HG03196 (cell line): Measurements from ENCODE around the gene SNORC.
"Not testable (repeated sequence)": the region's sequence is repeated elsewhere in the genome, so short reads cannot be mapped to it uniquely, and the experiment has no call there.

Experiments used
- ATAC-seq: cut with Tn5 transposase; IDR thresholded peaks from one replicate; pipeline ENCODE4 v1.9.1; 2021; ENCODE audit not compliant: unreplicated experiment

Gene SNORC

DNA sequence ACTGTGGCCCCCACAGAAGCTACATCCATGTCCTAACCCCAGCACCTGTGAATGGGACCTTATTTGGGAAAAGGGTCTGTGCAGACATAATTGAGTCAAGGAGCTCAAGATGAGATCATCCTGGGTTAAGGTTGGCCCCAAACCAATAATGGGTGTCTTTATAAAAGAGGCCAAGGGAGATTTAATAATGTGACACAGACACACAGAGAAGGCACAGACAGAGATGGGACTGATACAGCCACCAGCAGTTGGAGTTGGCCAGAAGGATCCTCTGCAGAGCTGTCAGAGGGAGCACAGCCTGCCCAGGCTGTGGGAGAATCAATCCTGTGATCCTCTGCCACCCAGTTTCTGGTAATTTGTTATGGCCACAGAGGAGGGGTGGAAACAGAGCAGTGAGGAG is 26.0 kb downstream of the SNORC start:
- ATAC-seq, result no peak

DNA sequence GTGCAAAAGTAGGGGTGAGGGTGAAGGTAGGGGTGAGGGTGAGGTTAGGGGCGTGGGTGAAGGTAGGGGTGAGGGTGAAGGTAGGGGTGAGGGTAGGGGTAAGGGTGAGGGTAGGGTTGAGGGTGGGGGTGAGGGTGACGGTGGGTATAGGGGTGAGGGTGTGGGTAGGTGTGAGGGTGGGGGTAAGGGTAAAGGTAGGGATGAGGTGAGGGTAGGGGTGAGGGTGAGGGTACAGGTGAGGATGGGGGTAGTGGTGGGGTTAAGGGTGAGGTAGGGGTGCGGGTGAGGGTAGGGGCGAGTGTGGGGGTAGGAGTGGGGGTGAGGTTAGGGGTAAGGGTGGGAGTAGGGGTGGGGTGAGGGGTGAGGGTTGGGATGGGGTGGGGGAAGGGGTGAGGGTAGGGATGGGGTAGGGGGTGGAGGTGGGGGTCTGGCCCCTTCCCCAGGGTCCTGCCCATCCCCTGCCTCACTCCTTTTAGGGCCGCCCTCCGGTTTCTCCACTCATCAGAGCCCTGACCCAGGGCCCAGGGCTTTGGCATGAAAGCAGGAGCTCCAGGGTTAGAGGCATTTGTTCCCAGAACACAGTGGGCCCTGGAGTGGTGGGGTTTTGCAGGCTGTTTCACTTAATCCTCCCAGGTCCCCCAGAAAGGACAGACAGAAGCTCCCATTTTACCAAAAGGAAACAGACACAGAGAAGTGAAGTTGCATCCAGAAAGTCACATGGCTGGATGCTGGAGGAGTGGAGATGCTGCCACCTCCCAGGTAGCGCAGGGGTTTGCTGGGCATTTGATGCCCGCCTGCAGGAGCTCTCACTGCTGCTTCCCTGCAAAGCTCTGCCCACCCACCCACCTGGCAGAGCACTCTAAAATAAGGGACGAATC is 26.9 kb downstream of the SNORC start:
- no peak for ATAC-seq

DNA sequence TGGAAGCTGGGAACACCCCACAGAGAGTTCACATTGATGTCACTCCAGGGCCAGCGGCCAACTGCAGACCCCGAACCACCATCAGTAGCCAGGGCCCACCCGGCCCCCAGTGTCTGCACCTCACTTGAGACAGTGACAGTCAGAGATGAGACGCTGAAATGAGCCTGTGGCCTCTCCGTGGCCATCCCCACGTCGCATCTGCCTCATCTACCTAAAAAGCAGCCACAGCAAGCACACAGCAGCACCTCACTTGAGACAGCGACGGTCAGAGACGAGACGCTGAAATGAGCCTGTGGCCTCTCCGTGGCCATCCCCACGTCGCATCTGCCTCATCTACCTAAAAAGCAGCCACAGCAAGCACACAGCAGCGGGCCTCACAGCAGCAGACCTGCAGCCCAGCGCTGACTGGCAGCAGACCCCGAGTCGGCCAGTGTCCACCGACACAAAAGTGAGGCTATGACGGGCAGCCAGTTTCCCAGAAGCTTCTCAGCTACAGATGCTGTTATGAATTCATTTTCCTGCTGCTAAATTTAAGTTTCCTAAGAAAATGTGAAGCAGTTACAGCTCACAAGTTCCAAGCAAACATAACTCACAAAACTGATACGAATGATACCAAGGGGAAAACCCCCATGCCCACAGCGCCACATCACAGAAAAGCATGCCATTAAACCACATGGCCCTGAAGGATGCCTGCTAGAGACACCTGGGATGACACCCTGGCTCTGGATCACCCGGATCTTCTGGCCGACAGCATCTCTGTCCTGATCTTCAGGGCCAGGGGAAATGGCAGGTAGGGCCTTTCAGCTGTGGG is 27.7 kb downstream of the SNORC start:
- no peak for ATAC-seq

DNA sequence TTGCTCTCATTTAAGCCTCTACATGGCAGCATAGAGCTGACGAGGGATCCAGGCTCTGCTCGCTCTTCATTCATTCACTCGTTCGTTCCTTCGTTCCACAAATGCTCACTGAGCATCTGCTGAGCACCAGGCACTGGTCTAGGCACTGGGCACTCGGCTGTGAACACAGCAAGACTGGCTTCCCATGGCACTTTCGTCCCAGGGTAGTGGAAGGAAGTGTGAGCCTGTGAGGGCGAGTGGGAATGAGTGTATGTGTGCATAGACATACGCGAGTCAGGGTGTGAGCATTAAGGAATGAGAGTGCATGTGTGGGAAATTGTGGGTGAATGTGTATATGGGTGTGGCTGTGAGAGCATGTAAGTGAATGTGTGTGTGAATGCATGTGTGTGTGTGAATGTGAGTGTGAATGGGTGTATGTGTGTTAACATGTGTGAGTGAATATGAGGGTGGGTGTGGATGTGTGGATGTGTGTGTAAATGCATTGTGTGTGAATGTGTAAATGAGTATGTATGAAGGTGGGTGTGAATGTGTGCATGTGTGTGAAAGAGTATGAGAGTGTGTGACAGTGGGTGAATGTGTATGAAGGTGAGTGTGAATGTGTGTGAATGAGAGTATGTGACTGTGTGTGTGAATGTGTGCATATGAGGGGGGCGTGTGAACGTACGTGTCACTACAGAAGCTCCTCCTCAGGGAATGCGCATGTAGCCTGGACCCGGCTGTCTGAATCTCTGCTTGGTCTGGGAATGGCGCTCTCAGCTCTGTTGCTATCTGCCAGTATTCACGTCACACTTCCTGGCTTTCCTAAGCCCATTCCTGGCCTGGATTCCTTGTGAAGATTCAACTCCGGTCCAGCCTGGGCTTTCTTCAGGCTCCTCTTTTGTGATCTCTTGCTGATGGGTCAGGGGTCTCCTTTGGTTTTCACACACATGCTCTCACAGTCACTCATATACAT is 28.8 kb downstream of the SNORC start:
- ATAC-seq, result no peak

DNA sequence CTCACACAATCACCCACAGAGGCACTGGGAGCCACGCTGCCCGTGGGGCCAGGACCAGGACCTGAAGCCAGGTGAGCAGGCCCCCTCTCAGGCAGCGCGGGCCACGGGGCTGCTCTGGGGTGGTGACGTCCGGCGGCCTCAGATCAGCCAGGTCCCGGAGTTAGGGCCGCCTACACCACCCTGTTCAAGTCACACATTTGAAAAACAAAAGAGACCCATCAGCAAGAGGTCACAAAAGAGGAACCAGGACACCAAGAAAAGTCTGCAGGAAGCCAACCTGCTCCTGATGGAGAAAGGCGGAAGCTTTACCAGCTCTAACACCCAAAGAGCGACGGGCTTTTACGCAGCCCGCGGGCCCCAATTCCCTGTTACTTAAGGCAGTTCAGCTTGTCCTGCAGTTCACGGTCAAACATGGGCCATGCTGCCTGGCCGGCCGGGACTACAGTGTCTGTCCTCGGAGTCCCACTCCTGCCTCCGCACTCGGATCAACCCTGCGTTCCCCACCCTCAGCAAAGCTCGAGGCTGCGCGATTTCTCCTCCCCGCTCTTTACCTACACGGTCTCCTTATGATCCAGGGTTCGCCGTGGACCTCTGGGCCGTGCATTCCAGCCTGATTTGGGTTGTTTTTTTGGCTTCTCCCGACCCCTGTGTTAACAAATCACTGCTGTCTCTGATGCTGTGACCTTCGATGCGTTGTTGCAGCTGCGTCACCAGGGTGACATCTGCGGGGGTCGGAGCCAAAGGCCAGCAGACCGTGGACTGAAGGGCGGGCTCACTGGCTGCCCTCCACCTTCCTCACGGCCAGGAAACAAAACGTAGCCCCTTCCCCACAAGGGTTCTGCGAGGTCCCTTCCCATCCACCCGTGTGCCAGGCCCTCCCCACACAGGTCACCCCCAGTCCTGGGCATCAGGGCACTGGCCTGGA is 31.0 kb downstream of the SNORC start:
- ATAC-seq, result no peak

DNA sequence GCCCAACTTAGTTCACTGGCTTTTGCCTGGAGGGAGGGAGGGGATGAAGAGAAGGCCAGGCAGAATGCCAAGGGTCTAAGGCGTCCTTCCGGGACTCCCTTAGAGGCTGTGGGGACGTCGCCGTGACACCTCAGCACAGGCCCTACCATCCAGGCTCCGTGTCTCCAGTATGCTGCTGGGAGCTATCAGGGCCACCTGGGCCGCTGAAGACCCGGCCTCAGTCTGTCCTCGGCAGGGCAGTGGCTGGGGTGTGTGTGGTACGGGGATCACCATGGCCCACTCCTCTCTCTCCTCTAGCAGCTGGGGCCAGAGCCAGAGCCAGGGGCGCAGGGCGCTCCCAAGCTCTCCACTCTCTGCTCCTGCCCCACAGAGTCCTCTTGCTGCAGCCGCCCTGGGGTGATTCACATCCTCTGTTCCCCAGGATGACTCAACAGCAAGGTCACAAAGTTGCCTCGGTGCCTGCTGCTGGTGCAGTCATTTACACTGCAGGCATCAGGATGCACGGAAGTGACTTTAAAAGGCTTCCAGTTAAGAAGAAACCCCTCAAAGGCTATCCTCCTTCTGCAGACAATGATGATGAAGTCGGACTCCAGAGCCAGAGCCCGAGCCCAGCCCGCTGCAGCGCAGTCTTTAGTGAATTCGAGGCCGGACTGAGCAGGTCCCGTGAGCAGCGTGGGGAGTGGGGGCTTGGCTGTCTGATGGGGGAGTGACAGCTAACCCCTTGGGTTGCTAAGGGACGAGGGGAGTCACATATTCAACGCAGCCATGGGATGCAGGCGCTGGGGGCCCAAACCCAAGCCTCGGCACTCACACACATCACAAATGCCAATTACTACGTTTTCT is 31.9 kb downstream of the SNORC start:
- no peak for ATAC-seq

DNA sequence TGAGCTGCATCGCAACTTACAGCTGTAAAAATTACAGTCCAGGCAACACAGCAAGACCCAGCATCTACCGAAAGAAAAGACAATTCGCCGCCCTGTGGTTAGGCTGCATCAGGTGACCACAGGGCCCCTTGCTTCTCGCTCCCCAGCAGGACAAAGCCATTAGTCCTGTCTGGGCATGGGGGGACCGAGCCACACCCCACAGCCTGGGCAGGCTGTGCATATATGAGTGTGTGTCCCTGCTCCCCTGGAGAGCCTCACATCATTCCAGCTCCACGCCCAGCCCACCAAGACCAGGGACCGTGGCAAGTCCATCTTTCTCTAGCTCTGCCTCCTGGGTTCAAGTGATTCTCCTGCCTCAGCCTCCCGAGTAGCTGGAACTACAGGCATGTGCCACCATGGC is 33.9 kb downstream of the SNORC start:
- ATAC-seq, result no peak

DNA sequence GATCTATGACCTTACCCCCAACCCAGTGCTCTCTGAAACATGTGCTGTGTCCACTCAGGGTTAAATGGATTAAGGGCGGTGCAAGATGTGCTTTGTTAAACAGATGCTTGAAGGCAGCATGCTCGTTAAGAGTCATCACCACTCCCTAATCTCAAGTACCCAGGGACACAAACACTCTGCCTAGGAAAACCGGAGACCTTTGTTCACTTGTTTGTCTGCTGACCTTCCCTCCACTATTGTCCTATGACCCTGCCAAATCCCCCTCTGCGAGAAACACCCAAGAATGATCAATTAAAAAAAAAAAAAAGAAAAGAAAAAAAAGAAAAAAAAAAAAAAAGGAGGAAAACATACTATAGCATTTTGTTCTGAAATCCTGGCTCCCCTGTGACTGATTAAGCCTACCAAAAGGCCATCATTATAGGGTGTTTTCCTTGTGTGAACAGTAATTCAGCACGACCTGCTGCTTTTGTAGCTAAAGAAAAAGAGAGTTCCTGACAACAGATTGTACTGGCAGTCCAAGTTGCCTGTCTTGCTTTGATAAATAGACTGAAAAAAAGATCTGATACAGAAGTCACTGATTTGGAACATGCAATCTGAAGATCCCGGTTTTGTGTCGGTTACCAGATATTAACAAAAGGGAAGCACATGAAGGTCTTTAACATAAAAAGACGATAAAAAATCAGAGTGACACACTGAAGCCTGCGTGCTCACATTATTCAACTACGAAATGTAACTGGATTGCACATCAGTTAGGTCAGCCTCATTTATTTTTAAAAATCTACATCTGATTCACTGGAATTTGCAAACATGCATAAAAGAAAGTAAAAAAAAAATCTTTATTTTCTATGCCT is 37.0 kb downstream of the SNORC start:
- not testable (repeated sequence) for ATAC-seq

DNA sequence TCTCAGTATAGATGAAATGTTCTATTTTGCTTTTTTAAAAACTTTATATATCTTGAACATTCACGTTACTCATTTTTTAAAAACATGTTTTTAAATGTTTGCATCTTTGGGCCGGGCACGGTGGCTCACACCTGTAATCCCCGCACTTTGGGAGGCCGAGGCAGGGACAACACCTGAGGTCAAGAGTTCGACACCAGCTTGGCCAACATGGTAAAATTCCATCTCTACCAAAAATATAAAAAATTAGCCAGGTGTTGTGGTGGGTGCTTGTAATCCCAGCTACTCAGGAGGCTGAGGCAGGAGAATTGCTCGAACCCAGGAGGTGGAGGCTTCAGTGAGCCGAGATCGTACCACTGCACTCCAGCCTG is 37.6 kb downstream of the SNORC start:
- ATAC-seq, result not testable (repeated sequence)

DNA sequence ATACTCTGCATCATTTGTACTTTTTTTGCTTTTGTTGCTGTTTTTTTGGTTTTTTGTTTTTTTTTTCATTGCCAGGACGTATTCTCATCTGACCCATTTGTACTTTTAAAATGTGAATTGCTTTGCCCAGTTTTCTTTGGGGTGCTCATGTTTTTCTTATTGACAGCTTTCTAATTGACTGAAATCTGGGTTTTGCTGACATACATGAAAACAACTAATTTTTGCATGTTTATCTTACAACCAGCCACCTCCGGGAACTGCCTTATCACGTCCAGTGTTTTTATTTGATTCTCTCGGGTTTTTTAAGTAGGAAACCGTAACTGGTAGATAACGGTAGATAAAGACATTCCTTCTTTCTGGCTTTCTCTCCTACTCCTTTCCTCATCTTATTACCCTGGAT is 38.6 kb downstream of the SNORC start:
- no peak for ATAC-seq

DNA sequence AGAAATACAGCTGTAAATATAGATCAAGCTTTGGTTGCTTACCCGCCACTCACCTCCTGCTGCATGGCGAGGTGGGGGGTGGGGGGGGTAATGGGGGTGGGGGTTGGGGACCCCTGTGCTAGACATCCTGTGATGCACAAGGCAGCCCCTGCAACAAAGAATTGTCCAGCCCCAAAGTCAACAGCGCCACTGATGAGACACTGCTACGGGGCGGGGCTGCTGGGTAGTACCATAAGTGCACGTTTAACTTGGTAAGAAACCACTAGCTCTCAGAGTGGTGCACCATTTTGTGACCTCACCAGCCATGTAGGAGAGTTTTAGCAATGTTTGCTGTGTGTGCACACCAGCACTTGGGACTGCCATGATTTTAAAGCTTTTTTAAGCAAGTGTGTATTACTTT is 40.3 kb downstream of the SNORC start:
- ATAC-seq, result no peak

DNA sequence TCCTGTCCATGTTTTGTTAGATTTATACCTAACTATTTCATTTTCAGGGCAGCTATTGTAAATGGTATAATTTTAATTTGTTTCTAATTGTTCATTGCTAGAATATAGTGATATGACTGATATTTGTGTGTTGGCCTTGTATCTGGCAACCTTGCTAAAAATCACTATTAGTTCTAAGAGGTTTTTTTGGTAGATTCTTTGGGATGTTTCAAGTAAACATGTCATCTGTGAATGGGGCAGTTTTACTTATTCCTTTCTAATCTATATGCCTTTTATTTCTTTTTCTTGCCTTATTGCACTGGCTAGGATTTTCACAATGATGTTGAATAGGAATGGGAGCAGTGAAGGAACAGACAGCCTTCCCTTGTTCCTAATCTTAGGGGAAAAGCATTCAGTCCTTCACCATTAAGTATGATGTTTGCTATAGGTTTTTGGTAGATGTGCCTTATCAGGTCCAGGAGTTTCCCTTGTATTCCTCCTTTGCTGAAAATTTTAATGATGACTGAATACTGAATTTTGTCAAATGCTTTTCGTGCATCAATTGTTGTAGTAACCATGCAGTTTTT is 41.7 kb downstream of the SNORC start:
- ATAC-seq, result no peak

DNA sequence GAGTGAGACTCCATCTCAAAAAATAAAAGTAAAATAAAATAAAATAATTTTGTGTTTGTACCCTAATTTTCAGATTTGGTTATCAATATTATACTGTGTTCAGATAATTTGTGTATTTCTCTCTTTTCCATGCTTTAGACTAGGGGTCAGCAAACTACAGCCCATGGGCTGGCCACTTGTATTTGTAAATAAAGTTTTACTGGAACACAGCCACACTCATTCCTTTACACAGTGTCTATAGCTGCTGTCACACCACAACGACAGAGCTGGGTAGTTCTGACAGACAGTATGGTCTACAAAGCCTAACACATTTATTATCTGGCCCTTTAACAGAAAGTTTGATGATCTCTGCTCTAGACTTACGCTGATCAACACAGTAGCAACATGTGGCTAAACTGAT is 43.8 kb downstream of the SNORC start:
- no peak for ATAC-seq

DNA sequence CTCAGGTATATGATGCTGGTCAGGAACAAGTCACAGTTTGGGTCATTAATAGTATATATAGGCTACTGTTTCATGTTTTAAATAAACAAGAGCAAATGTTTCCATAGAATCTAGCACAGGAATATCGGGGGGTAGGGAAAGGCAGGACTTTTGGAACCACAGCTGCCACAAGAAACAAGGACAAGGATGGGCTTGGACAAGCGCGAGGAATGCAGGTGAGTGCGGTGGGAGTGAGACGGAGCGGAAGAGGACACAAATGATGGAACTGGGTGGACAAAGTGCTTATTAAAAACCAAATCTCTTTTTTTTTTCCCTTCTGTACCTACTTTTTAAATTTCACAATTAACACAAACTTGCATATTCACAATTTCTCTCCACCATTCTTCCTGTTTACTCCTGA is 49.1 kb downstream of the SNORC start:
- ATAC-seq, result no peak

DNA sequence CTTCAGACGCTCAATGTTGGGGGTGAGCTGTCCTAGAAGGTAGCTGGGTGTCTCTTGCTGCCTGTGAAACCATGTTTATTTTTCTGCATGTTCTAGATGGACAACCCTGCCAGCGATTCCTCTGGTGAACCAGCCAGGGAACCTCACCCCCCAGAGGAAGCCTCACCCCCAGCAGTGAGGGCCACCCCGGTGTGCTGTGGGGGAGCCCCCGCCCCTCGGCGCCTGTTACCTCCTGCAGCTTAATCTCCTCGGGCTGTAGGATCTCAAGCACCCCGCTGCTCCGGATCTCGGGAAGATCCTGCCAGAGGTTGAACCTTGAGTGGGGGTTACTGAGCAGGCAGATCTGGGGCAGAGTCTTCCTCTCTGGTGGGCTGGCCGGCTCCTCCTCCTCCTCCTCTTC is 50.0 kb downstream of the SNORC start:
- no peak for ATAC-seq

DNA sequence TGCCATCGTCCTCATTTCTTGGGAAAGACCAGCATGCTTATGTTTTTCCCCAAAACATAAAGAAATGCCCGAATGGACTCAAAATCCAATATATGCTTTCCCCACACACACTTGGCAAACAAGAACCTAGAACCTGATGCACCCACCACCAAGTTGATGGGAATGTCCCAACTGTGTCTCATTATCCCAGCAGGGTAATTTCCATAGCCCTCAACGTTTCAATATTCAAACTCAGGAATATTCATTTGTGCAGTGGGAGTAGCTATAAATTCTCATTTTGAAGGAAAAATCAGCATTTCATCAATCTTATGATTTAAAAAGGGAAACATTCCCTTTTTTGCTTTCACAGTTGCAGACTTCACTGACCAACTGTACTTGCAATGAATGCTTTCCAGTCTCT is 50.7 kb downstream of the SNORC start:
- ATAC-seq, result no peak

DNA sequence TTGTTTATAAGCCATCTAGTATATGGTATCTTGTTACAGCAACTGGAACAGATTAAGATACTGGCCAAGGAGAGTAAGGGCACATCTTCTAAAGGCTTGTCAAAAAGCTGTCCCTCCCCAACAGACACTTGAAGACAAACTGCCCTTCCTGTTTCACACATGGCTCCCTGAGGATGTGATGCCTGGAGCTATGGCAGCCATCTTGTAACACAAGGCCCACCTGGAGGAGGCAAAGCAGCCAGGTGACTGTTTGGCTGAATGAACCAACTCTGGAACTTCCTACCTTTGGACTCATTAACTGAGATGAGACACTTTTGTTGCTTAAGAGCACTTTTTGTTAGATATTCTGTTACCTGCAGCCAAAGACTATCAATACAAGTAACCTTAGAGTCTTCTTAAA is 54.4 kb downstream of the SNORC start:
- ATAC-seq, result no peak
